Measurements from ENCODE around the gene VSIG8. TPM values are rescaled to one million over a fixed set of nuclear protein-coding genes. Genes with fewer than 3 reads are reported as not detected.
A peak's percentile ranks its signal among the peaks of the same experiment; 100 is the strongest.
"Not testable (repeated sequence)": the region's sequence is repeated elsewhere in the genome, so short reads cannot be mapped to it uniquely, and the experiment has no call there.

The VSIG8 gene
- total RNA-seq, 6 experiments from 2014 or later, result not detected

DNA sequence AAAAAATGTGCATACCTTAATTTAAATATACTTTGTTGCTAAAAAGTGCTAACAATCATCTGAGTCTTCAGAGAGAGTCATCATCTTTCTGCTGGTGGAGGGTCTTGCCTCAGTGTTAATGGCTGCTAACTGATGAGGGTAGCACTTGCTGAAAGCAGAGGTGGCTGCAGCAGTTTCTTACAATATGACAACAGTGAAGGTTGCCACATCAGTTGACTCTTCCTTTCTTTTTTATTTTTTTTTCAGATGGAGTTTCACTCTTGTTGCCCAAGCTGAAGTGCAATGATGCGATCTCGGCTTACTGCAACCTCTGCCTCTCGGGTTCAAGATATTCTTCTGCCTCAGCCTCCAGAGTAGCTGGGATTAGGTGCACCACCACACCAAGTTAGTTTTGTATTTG is 40.1 kb upstream of the VSIG8 start:
- no peak for DNase-seq
- Mint-ChIP-seq H3K4me1 (ENCODE audit: low read depth) (peaks cover 10% of the 10 kb centered on the region), H3K9me3 (peaks cover 6% of the 10 kb centered on the region), H3K36me3 (ENCODE audit: low read depth) (peaks cover 8% of the 10 kb centered on the region), H3K27ac (no peak overlapping the region), H3K27me3 (ENCODE audit: insufficient read depth) (no peaks in the 10 kb centered on the region), H3K4me3 (no peak overlapping the region)
- TF ChIP-seq, protein P1, sequence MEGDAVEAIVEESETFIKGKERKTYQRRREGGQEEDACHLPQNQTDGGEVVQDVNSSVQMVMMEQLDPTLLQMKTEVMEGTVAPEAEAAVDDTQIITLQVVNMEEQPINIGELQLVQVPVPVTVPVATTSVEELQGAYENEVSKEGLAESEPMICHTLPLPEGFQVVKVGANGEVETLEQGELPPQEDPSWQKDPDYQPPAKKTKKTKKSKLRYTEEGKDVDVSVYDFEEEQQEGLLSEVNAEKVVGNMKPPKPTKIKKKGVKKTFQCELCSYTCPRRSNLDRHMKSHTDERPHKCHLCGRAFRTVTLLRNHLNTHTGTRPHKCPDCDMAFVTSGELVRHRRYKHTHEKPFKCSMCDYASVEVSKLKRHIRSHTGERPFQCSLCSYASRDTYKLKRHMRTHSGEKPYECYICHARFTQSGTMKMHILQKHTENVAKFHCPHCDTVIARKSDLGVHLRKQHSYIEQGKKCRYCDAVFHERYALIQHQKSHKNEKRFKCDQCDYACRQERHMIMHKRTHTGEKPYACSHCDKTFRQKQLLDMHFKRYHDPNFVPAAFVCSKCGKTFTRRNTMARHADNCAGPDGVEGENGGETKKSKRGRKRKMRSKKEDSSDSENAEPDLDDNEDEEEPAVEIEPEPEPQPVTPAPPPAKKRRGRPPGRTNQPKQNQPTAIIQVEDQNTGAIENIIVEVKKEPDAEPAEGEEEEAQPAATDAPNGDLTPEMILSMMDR (IDR thresholded peaks at IDR 0.05), result no peak

DNA sequence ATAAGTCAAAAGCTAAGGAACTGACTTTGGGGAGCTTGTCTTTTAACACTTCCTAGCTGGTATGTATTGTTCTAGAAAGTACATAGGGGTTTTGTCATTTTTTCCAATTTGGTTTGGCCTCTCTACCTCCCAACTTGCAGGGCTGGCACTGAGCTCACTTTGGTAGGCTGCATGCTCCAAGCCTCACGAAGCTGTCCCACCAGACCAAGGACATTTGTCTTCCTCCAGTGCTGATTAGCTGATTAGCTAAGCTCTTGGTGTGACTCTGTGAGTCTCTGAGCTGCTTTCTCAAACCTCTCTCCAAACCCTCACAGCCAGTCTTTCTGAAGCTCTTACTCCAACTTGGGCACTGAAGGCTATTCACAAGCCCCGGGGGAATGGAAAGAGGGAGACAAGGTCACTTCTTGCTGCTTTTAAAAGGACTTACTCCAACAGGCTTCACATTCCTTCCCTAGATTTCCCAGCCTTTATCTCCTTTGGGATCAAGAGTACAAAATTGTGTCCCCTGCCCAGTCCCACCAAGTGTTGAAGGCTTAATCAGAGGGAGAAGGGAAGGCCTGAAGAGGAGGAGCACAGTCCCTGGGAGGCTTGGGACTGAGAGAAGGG is 38.4 kb upstream of the VSIG8 start:
- TF ChIP-seq, protein P1 (IDR thresholded peaks at IDR 0.05), result no peak
- no peaks in the 10 kb centered on the region for H3K27me3 Mint-ChIP-seq (ENCODE audit: insufficient read depth)
- peaks cover 21% of the 10 kb centered on the region for H3K4me1 Mint-ChIP-seq (ENCODE audit: low read depth)
- no peak for DNase-seq
- H3K36me3 Mint-ChIP-seq (ENCODE audit: low read depth), result peaks cover 8% of the 10 kb centered on the region
- H3K27ac Mint-ChIP-seq, result no peak overlapping the region; the same call in 1 of the 2 replicates
- peaks cover 6% of the 10 kb centered on the region for H3K9me3 Mint-ChIP-seq
- no peak overlapping the region for H3K4me3 Mint-ChIP-seq

DNA sequence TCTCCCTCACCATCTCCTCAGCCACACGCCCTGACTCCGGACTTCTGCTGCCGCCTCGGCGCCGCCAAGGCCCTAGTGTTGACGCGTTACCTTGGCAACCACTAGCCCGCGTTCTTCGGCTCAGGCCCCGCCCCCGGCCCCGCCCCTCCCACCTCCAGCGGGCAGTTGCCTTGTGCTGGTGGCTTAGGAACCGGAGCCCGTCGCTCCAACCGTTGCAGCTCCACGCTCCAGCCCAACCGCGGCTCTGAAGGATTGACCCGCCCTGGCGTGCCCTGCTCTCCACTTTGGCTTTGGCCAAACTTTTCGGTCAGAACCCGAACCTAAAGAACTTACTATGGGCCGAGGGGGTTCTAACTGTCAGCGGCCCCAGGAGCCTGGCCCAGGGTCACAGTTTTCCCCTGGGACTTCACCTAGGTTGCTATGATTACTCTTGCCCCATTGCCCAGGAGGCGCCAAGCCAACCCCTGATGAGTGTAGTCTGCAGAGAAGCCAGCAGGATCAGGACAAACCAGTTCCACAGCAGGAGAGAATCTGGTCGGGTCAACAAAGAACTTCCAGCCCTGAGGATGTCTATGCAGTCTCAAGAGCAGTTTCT is 37.7 kb upstream of the VSIG8 start, which contains the start of gene CFAP45:
Gene CFAP45 (minus strand): TSS at position 80 of the 595 bp plus-strand sequence. CDS start 67 bp downstream, at position 13.
- H3K27ac Mint-ChIP-seq, result peak within 1 kb of the TSS; percentile 77
- TF ChIP-seq, protein P1 (IDR thresholded peaks at IDR 0.05), result no peak

DNA sequence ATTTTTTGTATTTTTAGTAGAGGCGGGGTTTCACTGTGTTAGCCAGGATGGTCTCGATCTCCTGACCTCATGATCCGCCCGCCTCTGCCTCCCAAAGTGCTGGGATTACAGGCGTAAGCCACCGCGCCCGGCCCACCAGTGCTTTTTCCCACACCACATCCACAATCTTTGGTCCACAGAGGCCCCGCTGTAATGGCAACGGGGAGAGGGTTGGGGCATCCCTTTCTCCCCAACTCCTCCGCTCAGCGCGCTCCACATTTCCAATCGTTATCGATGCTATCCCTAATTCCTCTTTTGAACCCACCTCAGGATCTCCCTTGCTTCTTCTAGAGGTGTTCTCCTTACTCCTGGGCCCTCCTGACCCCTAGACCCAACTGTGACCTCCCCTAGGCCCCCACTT is 37.2 kb upstream of the VSIG8 start:
- H3K27ac Mint-ChIP-seq, result peak overlapping the region; percentile 77
- not testable (repeated sequence) for DNase-seq; H3K4me3 Mint-ChIP-seq; H3K27me3 Mint-ChIP-seq (ENCODE audit: insufficient read depth); H3K36me3 Mint-ChIP-seq (ENCODE audit: low read depth); H3K9me3 Mint-ChIP-seq
- peaks cover 22% of the 10 kb centered on the region for H3K4me1 Mint-ChIP-seq (ENCODE audit: low read depth)

More for the DNA sequence above, 37.7 kb upstream of the VSIG8 start, which contains the start of gene CFAP45:
- no peak for DNase-seq
- no peak within 1 kb of the TSS for H3K4me3 Mint-ChIP-seq
- H3K27me3 Mint-ChIP-seq (ENCODE audit: insufficient read depth), result no peaks in the 10 kb centered on the region
- peaks cover 6% of the 10 kb centered on the region for H3K9me3 Mint-ChIP-seq
- H3K4me1 Mint-ChIP-seq (ENCODE audit: low read depth), result peaks cover 22% of the 10 kb centered on the region
- peaks cover 8% of the 10 kb centered on the region for H3K36me3 Mint-ChIP-seq (ENCODE audit: low read depth)

DNA sequence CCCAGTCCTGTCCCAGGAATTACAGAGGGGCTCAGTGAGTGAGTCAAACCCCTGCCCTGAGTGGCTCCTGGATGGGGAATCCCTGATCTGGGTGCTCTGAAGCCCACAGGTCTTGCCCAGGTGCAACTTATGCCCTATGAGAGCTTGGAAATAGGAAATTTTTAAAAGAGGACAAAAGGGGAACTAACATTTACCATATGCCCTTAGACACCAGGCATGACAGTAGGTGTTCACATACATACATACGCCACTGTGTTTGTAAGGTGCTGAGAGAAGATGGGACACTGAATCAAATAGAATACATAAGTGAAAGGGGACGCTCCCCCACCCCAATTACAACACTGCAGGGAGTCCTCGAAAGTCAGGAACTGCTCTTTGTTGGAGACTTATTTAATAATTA is 36.1 kb upstream of the VSIG8 start:
- Mint-ChIP-seq H3K36me3 (ENCODE audit: low read depth) (peaks cover 2% of the 10 kb centered on the region), H3K9me3 (peaks cover under 1% of the 10 kb centered on the region; the same call in 1 of the 2 replicates), H3K4me3 (no peak overlapping the region), H3K4me1 (ENCODE audit: low read depth) (peaks cover 22% of the 10 kb centered on the region), H3K27ac (no peak overlapping the region), H3K27me3 (ENCODE audit: insufficient read depth) (no peaks in the 10 kb centered on the region)
- no peak for DNase-seq
- TF ChIP-seq, protein P1 (IDR thresholded peaks at IDR 0.05), result no peak

DNA sequence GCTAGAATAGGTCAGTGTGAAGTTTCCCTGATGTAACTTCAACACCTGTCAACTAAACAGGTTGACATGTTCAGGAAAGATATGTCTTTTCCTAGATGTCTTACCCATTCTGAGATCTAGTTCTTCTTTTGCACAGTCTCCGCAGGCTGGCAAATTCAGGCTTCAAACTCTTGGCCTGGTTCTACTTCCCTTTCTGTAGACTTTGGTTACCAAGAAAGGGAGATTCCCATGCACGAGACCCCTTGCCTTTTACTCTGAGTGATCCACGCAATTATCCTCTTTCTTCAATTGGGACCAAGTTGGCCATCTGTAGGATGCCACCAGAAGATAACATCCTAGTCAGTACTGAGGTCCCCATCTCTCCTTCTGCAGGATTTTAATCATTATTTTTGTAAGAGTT is 35.5 kb upstream of the VSIG8 start:
- H3K4me1 Mint-ChIP-seq (ENCODE audit: low read depth), result peaks cover 22% of the 10 kb centered on the region
- H3K27me3 Mint-ChIP-seq (ENCODE audit: insufficient read depth), result no peaks in the 10 kb centered on the region
- H3K9me3 Mint-ChIP-seq, result no peaks in the 10 kb centered on the region
- TF ChIP-seq, protein P1 (IDR thresholded peaks at IDR 0.05), result no peak
- H3K27ac Mint-ChIP-seq, result no peak overlapping the region
- DNase-seq, result no peak
- no peak overlapping the region for H3K4me3 Mint-ChIP-seq
- no peaks in the 10 kb centered on the region for H3K36me3 Mint-ChIP-seq (ENCODE audit: low read depth)

Measured in HFFc6 (cell line).